Trophoblast cell (in vitro differentiated cells and primary cell): ENCODE data around the gene RAD23B.

ENCODE experiments used
- DNase-seq, 2 donors: peaks; one replicate each; pipeline ENCODE4 v3.0.0-alpha.2; 2016
- H2AFZ ChIP-seq: 2 replicates; pipeline ENCODE4 v1.6.1; 2013; ENCODE audit warnings: low read length, moderate library complexity, mild to moderate bottlenecking; ENCODE audit not compliant: insufficient read depth, poor library complexity
- H2AK5ac ChIP-seq: 2 replicates; pipeline ENCODE4 v1.6.1; 2013; ENCODE audit warnings: mild to moderate bottlenecking, low read length
- H2BK120ac ChIP-seq: 2 replicates; pipeline ENCODE4 v1.6.1; 2013; ENCODE audit warnings: low read length, mild to moderate bottlenecking, moderate library complexity; ENCODE audit not compliant: insufficient read depth, poor library complexity
- H2BK12ac ChIP-seq: 2 replicates; pipeline ENCODE4 v1.6.1; 2013; ENCODE audit warnings: mild to moderate bottlenecking, low read length, moderate library complexity
- H2BK5ac ChIP-seq: 2 replicates; pipeline ENCODE4 v1.6.1; 2013; ENCODE audit warnings: low read length, low read depth, moderate library complexity, mild to moderate bottlenecking; ENCODE audit not compliant: poor library complexity
- H3K14ac ChIP-seq: 2 replicates; pipeline ENCODE4 v1.6.1; 2013; ENCODE audit warnings: mild to moderate bottlenecking, low read length
- H3K18ac ChIP-seq: 2 replicates; pipeline ENCODE4 v1.6.1; 2013; ENCODE audit warnings: mild to moderate bottlenecking, low read length
- H3K23ac ChIP-seq: 2 replicates; pipeline ENCODE4 v1.6.1; 2013; ENCODE audit warnings: low read length
- H3K27ac ChIP-seq: 2 replicates; pipeline ENCODE4 v1.5.1; 2013; ENCODE audit warnings: low read depth, mild to moderate bottlenecking, inconsistent platforms, low read length, moderate library complexity
- H3K27me3 ChIP-seq: 2 replicates; pipeline ENCODE4 v1.6.1; 2013; ENCODE audit warnings: inconsistent platforms, mild to moderate bottlenecking, low read length, moderate library complexity; ENCODE audit not compliant: insufficient read depth
- H3K36me3 ChIP-seq, 2 experiments: 1 replicate in 1 of 2; 2 replicates in 1 of 2; pipeline ENCODE4 v1.6.1; 2013; ENCODE audit warnings: low read length in 2 of 2, mild to moderate bottlenecking in 2 of 2, moderate library complexity in 1 of 2; ENCODE audit not compliant: insufficient read depth in 2 of 2, control insufficient read depth in 1 of 2
- H3K4ac ChIP-seq: 2 replicates; pipeline ENCODE4 v1.6.1; 2013; ENCODE audit warnings: low read depth, mild to moderate bottlenecking, low read length, moderate library complexity
- H3K4me1 ChIP-seq, 2 experiments: 1 replicate in 1 of 2; 2 replicates in 1 of 2; pipeline ENCODE4 v1.6.1; 2013; ENCODE audit warnings: low read length in 2 of 2, mild to moderate bottlenecking in 2 of 2, moderate library complexity in 1 of 2; ENCODE audit not compliant: insufficient read depth in 2 of 2, control insufficient read depth in 1 of 2
- H3K4me2 ChIP-seq: 2 replicates; pipeline ENCODE4 v1.6.1; 2013; ENCODE audit warnings: inconsistent platforms, mild to moderate bottlenecking, low read length, moderate library complexity
- H3K4me3 ChIP-seq: 2 replicates; pipeline ENCODE4 v1.5.1; 2013; ENCODE audit warnings: mild to moderate bottlenecking, low read depth, low read length, inconsistent platforms
- H3K79me1 ChIP-seq: one replicate; pipeline ENCODE4 v1.6.1; 2013; ENCODE audit warnings: low read length
- H3K79me2 ChIP-seq: 2 replicates; pipeline ENCODE4 v1.6.1; 2013; ENCODE audit warnings: low read length, mild to moderate bottlenecking; ENCODE audit not compliant: control insufficient read depth, insufficient read depth, poor library complexity
- H3K9ac ChIP-seq: 2 replicates; pipeline ENCODE4 v1.6.1; 2013; ENCODE audit warnings: mild to moderate bottlenecking, low read length
- H3K9me3 ChIP-seq: 2 replicates; pipeline ENCODE4 v1.6.1; 2013; ENCODE audit warnings: low read depth, mild to moderate bottlenecking, control low read depth, inconsistent platforms, low read length; ENCODE audit not compliant: insufficient read depth
- H4K12ac ChIP-seq: 2 replicates; pipeline ENCODE4 v1.6.1; 2013; ENCODE audit warnings: low read depth, mild to moderate bottlenecking, low read length, moderate library complexity
- H4K8ac ChIP-seq: 2 replicates; pipeline ENCODE4 v1.6.1; 2013; ENCODE audit warnings: low read depth, mild to moderate bottlenecking, low read length, moderate library complexity
- H4K91ac ChIP-seq: one replicate; pipeline ENCODE4 v1.6.1; 2013; ENCODE audit warnings: low read depth, mild to moderate bottlenecking, low read length, moderate library complexity
- WGBS: extraction: QIAGEN DNeasy Blood & Tissue Kit; methylation state at CpG from one replicate; pipeline ENCODE4 v1.1.7; 2013; ENCODE audit warnings: missing lambda C conversion rate; ENCODE audit not compliant: insufficient read length, insufficient coverage; ENCODE audit errors: extremely low coverage; 5-methylcytosine and 5-hydroxymethylcytosine counted together

RAD23B gene

DNA sequence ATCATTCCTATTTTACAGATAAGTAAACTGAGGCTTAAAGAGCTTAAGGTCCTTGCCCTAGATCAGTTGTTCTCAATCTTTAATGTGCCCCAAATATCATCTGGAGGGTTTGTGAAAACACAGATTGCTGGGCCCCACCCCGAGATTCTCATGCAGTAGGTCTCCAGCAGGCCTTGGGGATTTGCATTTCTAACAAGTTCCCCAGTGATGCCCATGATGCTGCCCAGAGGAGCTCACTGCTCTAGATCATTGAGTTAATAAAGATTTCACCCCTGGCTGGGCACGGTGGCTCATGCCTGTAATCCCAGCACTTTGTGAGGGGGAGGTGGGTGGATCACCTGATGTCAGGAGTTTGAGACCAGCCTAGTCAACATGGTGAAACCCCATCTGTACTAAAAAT is 42.8 kb upstream of the RAD23B start:
- peaks cover 10% of the 10 kb centered on the region for H3K79me1 ChIP-seq
- peak overlapping the region; percentile 79 for H2BK12ac ChIP-seq
- no peak overlapping the region for H3K27ac ChIP-seq
- no peak overlapping the region for H2BK5ac ChIP-seq
- H3K23ac ChIP-seq: no peak overlapping the region
- no peak overlapping the region for H2AK5ac ChIP-seq
- no peaks in the 10 kb centered on the region for H3K9me3 ChIP-seq
- H3K18ac ChIP-seq: peak overlapping the region; percentile 40
- peak overlapping the region; percentile 13 for H4K8ac ChIP-seq
- H4K12ac ChIP-seq: no peak overlapping the region
- H4K91ac ChIP-seq: peak overlapping the region; percentile 45
- H3K14ac ChIP-seq: no peak overlapping the region
- no peaks in the 10 kb centered on the region for H3K79me2 ChIP-seq
- no peak overlapping the region for H3K4me2 ChIP-seq
- no peaks in the 10 kb centered on the region for H3K36me3 ChIP-seq
- no peak overlapping the region for H3K9ac ChIP-seq
- no peak overlapping the region for H2AFZ ChIP-seq
- WGBS: no CpG with 5 or more reads among the region's 2 CpGs
- H3K27me3 ChIP-seq: no peaks in the 10 kb centered on the region
- H2BK120ac ChIP-seq: peak overlapping the region; percentile 30
- no peak overlapping the region for H3K4me3 ChIP-seq
- no peak for DNase-seq
- H3K4me1 ChIP-seq: peaks cover 6 to 14% of the 10 kb centered on the region in 2 experiments
- H3K4ac ChIP-seq: no peak overlapping the region

DNA sequence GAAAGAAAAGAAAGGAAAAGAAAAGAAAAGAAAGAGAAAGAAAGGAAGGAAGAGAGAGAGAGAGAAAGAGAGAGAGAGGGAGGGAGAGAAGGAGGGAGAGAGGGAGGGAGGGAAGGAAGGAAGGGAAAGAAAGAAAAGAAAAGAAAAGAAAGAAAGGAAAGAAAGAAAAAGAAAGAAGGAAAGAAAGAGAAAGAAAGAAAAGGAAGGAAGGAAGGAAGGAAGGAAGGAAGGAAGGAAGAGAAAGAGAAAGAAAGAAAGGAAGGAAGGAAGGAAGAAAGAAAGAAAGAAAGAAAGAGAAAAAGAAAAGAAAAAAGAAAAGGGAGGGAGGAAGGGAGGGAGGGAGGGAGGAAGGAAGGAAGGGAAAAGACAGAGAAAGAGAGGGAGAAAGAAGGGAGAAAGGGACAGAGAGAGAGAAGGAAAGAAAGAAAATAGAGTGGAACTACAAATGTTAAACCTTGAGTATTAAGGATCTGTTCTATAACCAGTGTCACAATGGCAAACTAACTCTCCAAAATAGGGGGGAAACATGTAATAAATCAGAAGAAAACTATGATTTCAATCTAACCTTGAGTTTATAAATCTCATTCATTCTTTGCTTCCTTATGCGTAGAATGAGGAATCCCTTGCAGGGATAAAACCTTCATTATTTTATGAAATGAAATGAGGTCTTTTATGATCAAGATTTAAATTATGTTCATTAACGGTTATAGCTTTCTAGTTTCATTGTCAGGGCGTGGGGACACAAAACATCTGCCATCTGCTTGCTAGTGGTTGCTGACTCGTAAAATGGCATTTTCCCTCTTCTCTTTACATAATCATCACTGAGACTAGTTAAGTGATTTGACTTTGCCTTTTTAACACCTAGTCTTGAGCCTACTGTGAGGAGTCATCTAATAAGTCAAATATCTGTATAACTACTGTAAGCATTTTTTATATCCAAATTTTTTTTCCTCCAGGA is 40.7 kb upstream of the RAD23B start:
- Histone ChIP-seq H2BK5ac (peak overlapping the region; percentile 83), H3K4me2 (no peak overlapping the region), H3K18ac (no peak overlapping the region), H2BK120ac (peak overlapping the region; percentile 70), H2AFZ (no peak overlapping the region), H3K27me3 (no peaks in the 10 kb centered on the region), H4K91ac (no peak overlapping the region), H3K14ac (no peak overlapping the region), H3K9me3 (peaks cover 2% of the 10 kb centered on the region), H3K36me3 (no peaks in the 10 kb centered on the region), H3K4ac (no peak overlapping the region), H3K23ac (no peak overlapping the region), H3K79me1 (peaks cover 18% of the 10 kb centered on the region), H3K9ac (no peak overlapping the region), H4K12ac (no peak overlapping the region), H2BK12ac (peak overlapping the region; percentile 82), H3K27ac (peak overlapping the region; percentile 22), H3K4me1 (peaks cover 12% of the 10 kb centered on the region in 2 experiments), H3K4me3 (no peak overlapping the region), H4K8ac (no peak overlapping the region), H2AK5ac (no peak overlapping the region), H3K79me2 (peaks cover 4% of the 10 kb centered on the region)
- no peak for DNase-seq
- no CpG with 5 or more reads among the region's 4 CpGs for WGBS

DNA sequence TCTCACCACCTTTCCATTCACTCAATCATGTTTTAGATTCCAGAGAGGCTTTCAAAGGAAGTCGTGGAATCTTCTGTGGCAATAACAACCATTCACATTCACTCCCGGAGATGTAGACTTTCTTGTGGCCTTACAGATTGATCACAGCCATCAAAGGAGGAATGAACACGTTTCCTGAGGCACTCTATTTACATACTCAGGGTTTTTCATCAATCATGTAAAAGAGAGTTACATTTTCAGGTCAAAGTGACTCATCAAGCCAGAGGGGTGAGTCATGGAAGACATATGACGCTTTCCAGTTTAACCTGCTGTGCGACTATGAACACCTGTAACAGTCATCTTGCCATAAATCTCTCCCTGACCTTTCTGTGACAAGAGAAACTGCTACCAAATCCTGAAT is 39.3 kb upstream of the RAD23B start:
- no CpG with 5 or more reads among the region's 5 CpGs for WGBS
- peaks cover 17 to 18% of the 10 kb centered on the region in 2 experiments for H3K4me1 ChIP-seq
- H2BK120ac ChIP-seq: no peak overlapping the region
- no peak overlapping the region for H3K18ac ChIP-seq
- no peak overlapping the region for H4K12ac ChIP-seq
- H3K9me3 ChIP-seq: peaks cover 2% of the 10 kb centered on the region
- H3K9ac ChIP-seq: no peak overlapping the region
- H3K27me3 ChIP-seq: no peaks in the 10 kb centered on the region
- H2BK12ac ChIP-seq: no peak overlapping the region
- no peak overlapping the region for H4K91ac ChIP-seq
- H2BK5ac ChIP-seq: no peak overlapping the region
- H2AFZ ChIP-seq: no peak overlapping the region
- H3K4ac ChIP-seq: no peak overlapping the region
- DNase-seq: peak; percentile 97 to 99
- H3K4me2 ChIP-seq: no peak overlapping the region
- H3K27ac ChIP-seq: peak overlapping the region; percentile 98
- no peaks in the 10 kb centered on the region for H3K36me3 ChIP-seq
- no peak overlapping the region for H3K23ac ChIP-seq
- no peak overlapping the region for H2AK5ac ChIP-seq
- H4K8ac ChIP-seq: no peak overlapping the region
- H3K4me3 ChIP-seq: no peak overlapping the region
- H3K14ac ChIP-seq: no peak overlapping the region
- peaks cover 6% of the 10 kb centered on the region for H3K79me2 ChIP-seq
- H3K79me1 ChIP-seq: peaks cover 28% of the 10 kb centered on the region

GRCh38 chr9:107246259-107247254 is 36.5 kb upstream of the RAD23B start:
- Histone ChIP-seq H2BK12ac (peak overlapping the region; percentile 98), H3K4me3 (no peak overlapping the region), H3K9me3 (peaks cover 2% of the 10 kb centered on the region), H3K79me1 (peaks cover 39% of the 10 kb centered on the region), H3K79me2 (peaks cover 6% of the 10 kb centered on the region), H3K27ac (peak overlapping the region; percentile 12), H3K4ac (peak overlapping the region; percentile 76), H2BK5ac (peak overlapping the region; percentile 86), H3K18ac (peak overlapping the region; percentile 86), H3K36me3 (no peaks in the 10 kb centered on the region), H2AFZ (no peak overlapping the region), H2AK5ac (peak overlapping the region; percentile 78), H4K91ac (peak overlapping the region; percentile 93), H3K14ac (peak overlapping the region; percentile 88), H3K9ac (no peak overlapping the region), H3K23ac (no peak overlapping the region), H4K8ac (peak overlapping the region; percentile 51), H3K4me2 (no peak overlapping the region), H3K4me1 (peaks cover 16 to 23% of the 10 kb centered on the region in 2 experiments), H4K12ac (peak overlapping the region; percentile 7), H2BK120ac (peak overlapping the region; percentile 72), H3K27me3 (no peaks in the 10 kb centered on the region)
- no CpG with 5 or more reads among the region's 5 CpGs for WGBS
- no peak for DNase-seq
